ENCODE data around the gene GFI1B. TPM values are rescaled to one million over a fixed set of nuclear protein-coding genes. Genes with fewer than 3 reads are reported as not detected.
"Not testable (repeated sequence)": the region's sequence is repeated elsewhere in the genome, so short reads cannot be mapped to it uniquely, and the experiment has no call there.

GFI1B gene
- total RNA-seq, 1 donor from 2014 or later = not detected

DNA sequence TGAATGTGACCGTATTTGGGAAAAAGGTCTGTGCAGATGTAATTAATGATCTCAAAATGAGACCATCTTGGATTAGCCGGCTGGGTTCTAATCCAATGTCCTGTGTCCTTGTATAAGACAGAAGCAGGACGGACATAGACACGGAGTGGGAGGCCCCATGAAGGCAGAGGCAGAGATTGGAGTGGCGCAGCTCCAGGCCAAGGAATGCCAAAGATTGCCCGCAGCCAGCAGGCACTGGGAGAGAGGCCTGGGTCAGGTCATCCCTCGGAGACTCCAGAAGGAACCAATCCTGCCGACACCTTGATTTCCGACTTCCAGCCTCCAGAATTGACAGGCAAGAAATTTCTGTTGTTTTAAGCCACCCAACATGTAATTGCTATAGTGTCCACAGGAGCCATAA is 13.0 kb upstream of the GFI1B start:
- no peak for DNase-seq (ENCODE audit: extremely low read depth, low read depth, low spot score)

DNA sequence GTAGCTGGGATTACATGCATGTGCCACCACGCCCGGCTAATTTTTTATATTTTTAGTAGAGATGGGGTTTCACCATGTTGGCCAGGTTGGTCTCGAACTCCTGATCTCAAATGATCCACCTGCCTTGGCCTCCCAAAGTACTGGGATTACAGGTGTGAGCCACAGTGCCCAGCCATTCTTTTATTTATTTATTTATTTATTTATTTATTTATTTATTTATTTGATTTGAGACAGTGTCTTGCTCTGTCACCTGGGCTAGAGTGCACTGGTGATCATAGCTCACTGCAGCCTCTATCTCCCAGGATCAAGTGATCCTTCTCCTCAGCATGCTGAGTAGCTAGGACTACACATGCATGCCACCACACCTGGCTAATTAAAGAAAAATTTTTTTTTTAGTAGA is 10.6 kb upstream of the GFI1B start:
- not testable (repeated sequence) for DNase-seq (ENCODE audit: extremely low read depth, low read depth, low spot score)

DNA sequence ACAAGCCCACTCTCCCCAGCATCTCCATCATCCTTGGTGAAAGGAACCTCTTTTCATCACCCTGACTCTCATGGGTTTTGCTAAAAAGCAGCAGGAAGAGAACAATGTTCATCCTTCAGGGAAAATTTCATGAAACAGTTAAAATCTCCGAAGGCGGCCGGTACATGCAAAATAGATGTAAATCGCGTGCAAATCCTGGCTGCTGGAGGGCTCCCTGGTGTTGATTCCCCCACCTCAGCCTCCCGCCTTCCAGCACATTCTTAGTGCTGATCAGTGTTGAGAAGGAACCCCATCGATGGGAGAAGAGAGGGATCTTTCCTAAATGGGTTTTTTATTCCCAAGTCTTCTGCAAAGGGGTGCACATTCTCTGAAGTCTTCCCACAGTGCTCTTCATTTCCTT is 8.7 kb upstream of the GFI1B start:
- no peak for DNase-seq (ENCODE audit: extremely low read depth, low read depth, low spot score)

DNA sequence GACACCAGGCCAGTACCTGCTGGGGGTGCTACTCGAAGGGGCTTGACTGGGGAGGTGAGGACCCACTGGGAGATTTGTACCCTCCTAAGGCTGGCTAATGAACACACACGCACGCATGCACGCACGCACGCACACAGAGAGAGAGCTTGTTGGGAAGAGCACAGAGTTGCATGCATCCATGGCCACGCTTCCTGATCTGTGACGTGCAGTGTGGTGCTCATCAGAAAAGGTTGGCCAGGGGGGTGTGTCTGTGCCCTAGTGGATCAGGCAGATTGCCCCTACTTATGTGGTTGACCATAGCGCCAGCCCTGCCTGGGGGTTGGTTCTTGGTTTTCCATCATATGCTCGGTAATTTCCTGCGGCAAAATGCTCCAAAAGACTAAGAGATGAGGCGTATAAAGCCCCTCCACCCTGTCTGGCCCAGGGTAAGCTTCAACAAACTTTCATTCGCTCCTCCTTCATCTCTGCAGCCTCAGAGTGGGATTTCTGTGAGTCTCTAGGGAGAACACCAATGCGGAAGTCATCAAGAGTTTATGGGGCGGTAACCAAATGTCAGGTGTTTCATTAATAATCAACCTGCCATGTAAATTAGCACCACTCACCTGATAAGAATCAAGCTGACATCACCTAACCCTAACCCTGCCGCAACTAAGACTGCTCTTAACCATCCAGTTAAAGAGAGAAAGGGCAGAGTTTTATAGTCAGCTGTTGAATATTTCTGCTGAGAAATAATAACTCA is 8.0 kb upstream of the GFI1B start:
- DNase-seq (ENCODE audit: extremely low read depth, low read depth, low spot score) = no peak

DNA sequence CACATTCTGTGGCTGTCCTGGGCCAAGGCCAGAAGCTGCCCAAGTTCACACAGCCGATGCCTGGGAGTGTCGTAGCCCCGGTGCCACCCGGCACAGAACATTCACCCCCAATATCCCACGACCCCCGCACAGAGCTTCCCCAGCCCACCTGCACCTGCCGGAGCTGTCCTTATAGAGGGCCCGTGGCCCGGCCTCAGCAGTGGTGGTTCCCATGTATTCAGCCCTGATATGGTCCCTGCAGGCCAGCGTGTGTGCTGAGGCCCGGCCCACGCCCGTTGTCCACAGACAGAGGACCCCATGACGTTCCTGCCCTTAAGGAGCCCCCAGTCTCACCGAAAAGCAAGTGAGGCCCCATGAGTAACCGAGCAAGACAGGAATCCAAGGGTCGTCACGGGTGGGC is 5.3 kb upstream of the GFI1B start:
- no peak for DNase-seq (ENCODE audit: extremely low read depth, low read depth, low spot score)

DNA sequence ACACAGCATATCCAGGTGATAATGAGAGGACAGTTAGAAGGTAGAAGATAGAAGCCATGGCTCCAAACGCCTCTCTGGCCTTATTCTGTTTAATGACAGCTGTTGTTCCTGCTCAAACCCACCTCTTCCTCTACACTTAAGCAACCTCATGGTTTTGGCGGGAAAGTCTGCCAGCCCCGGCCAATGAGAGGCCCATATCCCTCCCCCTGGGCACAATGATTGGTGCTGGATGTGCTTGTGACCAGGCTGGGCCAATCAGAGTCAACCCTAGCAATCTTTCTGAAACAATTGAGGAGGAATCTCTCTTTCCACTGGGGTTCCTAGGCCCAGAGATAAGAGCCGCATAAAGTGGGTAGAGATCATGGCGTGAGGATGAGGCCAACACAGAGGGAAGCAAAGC is 4.8 kb upstream of the GFI1B start:
- no peak for DNase-seq (ENCODE audit: extremely low read depth, low read depth, low spot score)

DNA sequence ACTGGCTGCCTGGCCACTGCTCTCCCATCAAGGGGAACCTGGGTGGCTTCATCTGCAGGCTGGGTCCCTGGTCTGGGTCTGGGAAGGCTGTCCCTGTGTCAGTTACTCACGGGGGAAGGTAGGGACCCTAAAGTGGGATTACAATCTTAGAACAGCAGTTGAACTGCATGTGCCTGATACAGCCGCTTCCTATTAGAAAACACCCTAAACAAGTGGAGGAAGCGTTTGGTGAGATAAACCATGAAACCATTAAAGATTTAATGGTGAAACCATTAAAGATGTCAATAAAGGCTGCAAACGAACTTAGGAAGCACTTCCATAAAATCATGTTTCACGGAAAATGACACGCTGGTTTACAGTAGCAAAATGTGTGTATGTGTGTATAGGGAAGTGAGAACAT is 2.5 kb upstream of the GFI1B start:
- DNase-seq (ENCODE audit: extremely low read depth, low read depth, low spot score) = no peak

DNA sequence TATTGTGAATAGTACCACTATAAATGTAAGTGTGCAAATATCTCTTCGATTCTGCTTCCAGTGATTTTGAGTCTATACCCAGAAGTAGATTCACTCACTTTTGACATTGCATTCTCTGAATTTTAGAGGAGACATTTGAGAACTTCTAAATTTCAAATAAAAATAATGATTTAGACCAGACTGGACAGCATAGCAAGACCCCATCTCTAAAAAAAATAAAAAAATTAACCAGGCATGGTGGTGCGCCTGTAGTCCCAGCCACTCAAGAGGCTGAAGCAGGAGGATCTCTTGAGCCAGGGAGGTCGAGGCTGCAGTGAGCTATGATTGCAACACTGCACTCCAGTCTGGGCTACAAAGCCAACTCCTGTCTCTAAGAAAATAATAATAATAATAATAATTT is 1.9 kb upstream of the GFI1B start:
- DNase-seq (ENCODE audit: extremely low read depth, low read depth, low spot score) = no peak

DNA sequence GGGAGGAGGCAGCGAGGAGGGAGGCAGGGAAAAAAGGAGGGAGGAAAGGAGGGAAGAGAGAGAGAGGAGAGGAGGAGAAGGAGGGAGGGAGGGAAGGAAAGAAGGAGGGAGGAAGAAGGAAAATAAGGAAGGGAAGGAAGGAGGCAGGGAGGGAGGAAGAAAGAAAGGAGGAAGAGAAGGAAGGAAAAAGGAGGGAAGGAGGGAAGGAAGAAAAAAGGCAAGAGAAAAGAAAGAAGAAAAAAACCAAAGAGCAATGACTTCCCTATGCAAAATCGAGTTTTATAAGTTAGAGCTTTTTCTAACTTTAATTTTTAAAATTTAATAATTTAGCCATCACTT is 413 bp upstream of the GFI1B start:
- no peak for DNase-seq (ENCODE audit: extremely low read depth, low read depth, low spot score)

DNA sequence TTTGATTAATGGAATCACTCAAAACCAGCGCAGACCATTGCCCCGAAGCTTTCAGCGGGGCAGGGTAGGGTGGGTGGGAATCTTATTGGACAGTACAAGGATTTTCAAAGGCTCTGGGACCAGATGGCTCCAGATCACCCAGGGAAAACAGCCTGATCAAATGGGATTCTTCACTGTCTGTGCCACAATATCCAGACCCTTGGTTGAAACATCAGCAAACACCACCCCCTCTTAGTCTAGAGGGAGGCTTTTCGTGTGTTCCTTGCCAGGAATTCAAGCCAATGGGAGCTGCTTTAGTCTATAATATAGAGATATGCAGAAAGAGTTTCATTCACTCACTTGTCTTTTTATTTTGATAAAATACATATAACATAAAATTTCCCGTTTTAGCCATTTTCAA is 1.7 kb downstream of the GFI1B start:
- no peak for DNase-seq (ENCODE audit: extremely low read depth, low read depth, low spot score)

DNA sequence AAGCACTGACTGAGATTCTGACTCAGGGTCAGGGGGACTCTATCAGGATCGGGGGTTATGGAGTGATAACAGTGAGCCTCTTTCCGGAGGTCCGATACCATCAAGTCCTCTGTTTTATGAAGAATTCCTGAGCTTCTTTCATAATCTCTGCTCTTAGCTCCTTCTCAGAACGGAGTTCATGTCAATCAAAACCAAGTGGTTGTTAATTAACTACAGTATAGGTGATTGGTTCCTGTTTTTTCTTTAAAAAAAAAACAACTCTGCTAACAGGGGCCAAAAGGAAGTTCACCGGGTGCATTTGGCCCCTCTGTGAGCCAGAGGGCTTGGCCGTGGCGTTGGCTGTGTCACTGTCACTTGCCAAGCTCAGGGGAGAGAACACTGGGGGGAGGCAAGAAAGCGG is 4.0 kb downstream of the GFI1B start:
- no peak for DNase-seq (ENCODE audit: extremely low read depth, low read depth, low spot score)

DNA sequence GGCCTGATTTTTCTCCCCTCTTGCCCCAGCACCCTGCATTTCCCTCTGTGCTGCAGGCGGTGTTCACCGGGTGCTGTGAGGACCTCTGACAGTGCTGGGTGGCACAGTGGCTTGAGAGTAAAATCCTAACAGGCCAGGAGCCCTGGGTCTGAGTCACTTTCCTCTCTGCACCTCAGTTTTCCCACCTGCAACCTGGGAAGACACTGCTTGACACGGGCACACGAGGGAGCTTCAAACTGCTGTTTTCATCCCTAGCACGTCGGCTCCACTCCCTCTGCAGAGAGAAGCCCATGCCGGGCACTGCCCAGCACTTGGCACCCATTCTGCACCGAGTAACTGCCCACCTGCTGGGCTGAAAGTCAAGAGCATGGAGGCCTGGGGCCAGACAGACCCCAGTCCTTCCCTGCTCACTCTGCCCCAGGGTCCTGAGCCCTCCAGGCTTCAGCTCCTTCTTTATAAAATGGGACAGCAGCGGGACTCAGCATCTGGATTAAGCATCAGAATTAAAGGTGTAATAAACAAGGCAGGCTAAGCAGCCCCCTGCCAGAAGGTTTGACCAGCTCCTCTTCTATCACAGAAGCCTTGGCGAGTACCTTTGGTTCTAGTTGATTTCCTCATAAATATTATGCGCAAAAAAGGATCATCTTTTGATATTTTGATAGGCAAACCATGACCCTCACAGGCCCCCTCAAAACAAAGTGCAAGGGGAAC is 5.2 kb downstream of the GFI1B start:
- no peak for DNase-seq (ENCODE audit: extremely low read depth, low read depth, low spot score)

DNA sequence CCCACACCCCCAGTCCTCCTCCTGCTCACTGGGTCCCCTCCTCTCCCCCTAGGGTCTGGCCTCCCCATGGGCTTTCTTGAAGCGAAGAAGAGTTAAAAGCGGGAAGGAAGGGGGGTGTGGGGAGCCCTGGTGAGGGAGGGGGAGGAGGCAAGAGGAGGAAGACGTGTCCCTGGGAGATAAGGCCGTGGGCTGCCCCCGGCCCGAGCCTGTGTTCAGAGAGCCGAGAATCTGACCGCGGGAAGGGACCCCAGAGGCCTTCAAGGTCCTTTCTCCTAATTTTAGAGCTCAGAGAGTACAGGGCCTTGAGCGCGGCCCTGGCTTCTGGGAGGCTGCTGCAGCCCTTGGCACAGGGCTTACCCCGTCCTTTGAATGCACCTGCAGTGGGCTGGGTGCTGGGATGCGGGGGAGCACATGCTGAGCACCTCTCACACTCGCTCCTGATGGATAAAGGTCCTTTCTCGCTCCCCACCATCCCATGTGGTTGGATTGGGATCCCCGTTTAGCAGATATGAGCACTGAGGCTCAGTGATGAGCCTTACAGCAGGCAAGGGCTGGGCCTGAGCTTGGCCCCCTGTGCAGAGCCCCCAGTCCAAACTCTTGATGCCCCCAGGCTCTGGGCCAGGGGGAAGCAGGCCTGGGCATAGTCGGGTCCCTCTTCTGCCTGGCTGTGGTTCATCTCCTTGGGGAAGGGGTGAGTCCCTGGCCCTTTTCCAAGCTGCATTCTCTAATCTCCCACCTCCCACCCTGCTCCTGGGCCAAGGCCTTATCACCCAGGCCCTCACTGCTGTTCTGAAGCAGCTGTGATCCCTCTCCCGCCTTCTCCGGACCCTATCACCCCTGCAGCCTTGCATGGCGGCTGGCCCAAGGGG is 5.9 kb downstream of the GFI1B start:
- no peak for DNase-seq (ENCODE audit: extremely low read depth, low read depth, low spot score)

DNA sequence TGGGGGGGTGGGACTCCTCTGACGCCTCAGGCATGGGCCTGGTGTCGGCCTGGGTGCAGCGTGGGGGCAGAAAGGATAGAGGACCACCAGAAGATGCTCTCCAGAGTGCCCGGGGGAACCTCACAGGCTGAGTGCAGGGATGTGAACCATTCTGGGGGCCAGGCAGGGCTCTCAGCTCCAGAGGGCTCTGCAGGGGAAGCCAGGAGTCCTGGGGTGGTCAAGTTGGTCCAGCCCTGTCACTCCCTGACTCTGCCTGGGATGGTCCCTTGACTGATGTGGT is 6.5 kb downstream of the GFI1B start:
- DNase-seq (ENCODE audit: extremely low read depth, low read depth, low spot score) = no peak

DNA sequence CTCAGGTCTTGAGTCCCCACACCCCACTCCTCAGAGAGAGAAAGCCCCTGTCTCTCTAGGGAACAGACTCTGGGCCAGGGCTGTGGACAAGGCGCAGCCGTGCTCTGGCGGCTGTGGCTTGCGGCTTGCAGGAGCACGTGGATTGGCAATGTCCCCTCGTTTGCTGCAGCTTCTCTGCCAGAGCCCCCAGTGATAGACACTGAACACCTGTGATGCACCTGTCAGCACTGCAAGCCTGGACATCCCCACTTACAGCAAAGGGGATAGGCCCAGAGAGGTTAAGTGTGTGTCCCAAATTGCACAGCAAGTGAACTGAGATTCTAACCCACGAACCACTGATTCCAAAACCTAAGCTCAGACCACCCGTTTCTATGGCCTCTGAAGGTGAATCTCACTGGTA is 7.0 kb downstream of the GFI1B start:
- DNase-seq (ENCODE audit: extremely low read depth, low read depth, low spot score) = no peak

DNA sequence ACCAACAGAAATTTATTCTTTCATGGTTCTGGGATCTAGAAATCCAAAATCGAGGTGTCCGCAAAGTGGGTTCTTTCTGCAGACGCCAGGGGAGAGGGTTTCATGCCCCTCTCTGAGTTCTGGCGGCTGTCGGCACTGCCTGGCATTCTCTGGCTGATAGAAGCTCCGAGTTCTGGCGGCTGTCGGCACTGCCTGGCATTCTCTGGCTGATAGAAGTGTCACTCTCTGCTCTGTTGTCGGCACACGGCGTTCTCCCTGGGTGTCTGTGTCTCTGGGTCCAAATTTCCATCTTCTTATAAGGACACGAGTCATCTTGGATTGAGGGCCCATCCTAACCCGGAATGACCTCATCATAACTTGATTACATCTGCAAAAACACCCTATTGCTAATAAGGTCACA is 7.6 kb downstream of the GFI1B start:
- no peak for DNase-seq (ENCODE audit: extremely low read depth, low read depth, low spot score)

DNA sequence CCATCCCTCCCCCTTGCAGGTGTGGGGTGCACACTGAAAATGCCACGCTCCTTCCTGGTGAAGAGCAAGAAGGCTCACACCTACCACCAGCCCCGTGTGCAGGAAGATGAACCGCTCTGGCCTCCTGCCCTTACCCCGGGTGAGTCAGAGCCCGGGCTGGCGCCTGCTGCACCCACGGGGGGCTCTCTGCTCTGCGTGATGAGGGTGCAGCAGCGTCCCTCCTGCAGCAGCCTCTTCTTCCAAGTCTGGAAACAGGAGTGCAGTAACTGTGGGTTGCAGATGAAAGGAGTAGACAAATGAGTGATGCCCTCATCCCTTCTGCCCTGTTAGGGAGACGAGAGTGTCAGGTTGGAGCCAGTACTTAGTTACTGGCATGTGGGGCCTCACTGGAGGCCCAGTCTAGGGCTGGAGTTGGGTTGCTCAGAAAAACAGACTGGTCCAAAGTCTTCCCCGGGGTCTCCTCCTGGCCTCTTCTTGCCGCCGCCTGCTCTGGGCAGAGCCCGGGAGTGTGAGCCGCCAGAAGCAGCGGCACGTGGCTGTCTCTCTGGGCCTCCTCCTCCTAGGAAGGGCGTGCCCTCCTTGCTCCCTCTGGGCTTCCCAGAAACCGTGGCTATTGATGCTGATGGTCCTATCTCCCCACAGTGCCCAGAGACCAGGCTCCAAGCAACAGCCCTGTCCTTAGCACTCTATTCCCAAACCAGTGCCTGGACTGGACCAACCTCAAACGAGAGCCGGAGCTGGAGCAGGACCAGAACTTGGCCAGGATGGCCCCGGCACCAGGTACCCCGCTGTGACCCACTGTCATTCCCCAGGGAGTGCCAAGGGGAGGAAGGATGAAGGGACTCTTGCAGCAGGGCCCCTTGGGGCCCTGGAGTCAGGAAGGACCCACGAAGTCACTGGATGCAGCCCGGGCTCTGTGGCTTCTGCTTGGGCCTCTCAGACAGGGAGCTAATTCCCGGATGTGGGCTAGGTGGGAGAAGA is 8.4 kb downstream of the GFI1B start:
- no peak for DNase-seq (ENCODE audit: extremely low read depth, low read depth, low spot score)

DNA sequence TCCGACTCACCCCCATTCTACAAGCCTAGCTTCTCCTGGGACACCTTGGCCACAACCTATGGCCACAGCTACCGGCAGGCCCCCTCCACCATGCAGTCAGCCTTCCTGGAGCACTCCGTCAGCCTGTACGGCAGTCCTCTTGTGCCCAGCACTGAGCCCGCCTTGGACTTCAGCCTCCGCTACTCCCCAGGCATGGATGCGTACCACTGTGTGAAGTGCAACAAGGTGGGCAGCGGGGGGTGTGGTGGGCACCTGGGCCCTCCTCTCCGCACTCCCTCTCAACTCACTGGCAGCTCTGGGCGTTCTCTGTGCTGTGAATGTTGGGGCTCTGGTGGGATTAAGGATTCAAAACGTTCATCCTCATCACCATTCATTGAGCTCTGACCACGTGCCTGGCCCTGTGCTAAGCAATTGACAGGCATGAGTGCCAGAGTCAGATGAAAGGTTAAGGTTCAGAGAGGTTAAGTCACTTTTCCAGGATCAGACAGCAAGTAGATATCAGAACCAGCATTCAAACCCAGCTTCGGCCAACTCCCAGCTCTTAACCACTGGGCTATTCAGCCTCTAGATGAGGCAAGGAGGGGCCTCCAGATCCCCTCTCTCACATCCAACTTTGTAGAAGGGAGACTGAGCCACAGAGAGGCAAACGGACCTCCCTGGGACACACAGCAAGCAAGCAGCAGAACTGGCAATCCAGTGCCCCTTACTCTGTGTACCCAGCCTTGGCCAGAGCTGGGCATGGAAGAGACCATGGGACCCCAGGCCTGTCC is 9.9 kb downstream of the GFI1B start:
- DNase-seq (ENCODE audit: extremely low read depth, low read depth, low spot score) = no peak

DNA sequence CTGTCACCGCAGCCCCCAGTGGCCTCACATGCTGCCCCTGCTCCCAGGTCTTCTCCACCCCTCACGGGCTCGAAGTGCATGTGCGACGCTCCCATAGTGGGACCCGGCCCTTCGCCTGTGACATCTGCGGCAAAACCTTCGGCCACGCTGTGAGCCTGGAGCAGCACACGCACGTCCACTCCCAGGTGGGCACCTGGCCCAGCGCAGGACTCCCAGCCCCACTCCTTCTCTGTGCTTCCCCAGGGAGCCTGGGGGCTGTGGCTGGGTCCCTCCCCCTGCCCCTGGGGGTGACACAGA is 10.5 kb downstream of the GFI1B start:
- DNase-seq (ENCODE audit: extremely low read depth, low read depth, low spot score) = no peak

DNA sequence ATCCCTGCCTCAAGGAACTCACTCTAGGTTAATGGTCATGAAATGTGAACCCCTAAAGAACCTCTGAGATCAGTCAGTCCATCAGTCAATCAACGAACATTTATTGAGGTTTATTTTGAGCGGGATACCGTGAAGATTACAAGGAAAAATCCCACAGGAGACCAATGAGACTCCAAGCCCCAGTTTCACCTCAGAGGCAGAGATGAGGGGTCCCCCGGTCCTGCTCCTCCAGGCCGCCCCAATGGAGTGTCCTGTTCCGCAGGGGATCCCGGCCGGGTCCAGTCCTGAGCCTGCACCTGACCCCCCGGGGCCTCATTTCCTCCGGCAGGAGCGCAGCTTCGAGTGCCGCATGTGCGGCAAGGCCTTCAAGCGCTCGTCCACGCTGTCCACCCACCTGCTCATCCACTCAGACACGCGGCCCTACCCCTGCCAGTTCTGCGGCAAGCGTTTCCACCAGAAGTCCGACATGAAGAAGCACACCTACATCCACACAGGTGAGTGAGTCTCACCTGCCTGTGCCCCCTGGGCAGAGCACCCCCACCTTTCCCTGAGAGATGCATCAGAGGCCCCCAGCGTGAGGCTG is 11.0 kb downstream of the GFI1B start:
- no peak for DNase-seq (ENCODE audit: extremely low read depth, low read depth, low spot score)
